Body of pancreas (tissue), 4 donors: ENCODE results near the gene MAU2.
"Not testable (repeated sequence)": the region's sequence is repeated elsewhere in the genome, so short reads cannot be mapped to it uniquely, and the experiment has no call there.

ENCODE experiments used
- CTCF ChIP-seq, 7 experiments: fragments of 450-650 bp in 4 of 7; fragments of 200-600 bp in 3 of 7; sonication (generic) in 3 of 7; IDR thresholded peaks; one replicate each; pipeline ENCODE4 v1.5.1; 2016 to 2019; ENCODE audit warnings: antibody characterized with exemption in 7 of 7
- POLR2A ChIP-seq, 3 donors: fragments of 450-650 bp; IDR thresholded peaks; one replicate each; pipeline ENCODE4 v1.6.1; 2016; ENCODE audit warnings: antibody characterized with exemption in 3 of 3, mild to moderate bottlenecking in 2 of 3

GRCh38 chr19:19389683-19390082 lies 69.1 kb downstream of the MAU2 start:
- not testable (repeated sequence) for TF ChIP-seq CTCF, POLR2A (IDR thresholded peaks at IDR 0.05)
